Endothelial cell (in vitro differentiated cells): Measurements from ENCODE around the gene GPR157. TPM values are rescaled to one million over a fixed set of nuclear protein-coding genes. Genes with fewer than 3 reads are reported as not detected.

Experiments used
- DNase-seq: peaks from one replicate; pipeline ENCODE4 v3.0.0; 2021; ENCODE audit warnings: low spot score
- H3K27ac Mint-ChIP-seq: one replicate; pipeline ENCODE4 v1.8.0; 2021; ENCODE audit warnings: mixed read lengths, inconsistent platforms; ENCODE audit not compliant: unreplicated experiment
- H3K27me3 Mint-ChIP-seq: one replicate; pipeline ENCODE4 v1.8.0; 2021; ENCODE audit warnings: mild to moderate bottlenecking, moderate library complexity, mixed read lengths, inconsistent platforms; ENCODE audit not compliant: unreplicated experiment
- H3K36me3 Mint-ChIP-seq: one replicate; pipeline ENCODE4 v1.8.0; 2021; ENCODE audit warnings: mild to moderate bottlenecking, low read depth, mixed read lengths, inconsistent platforms; ENCODE audit not compliant: unreplicated experiment
- H3K4me1 Mint-ChIP-seq: one replicate; pipeline ENCODE4 v1.8.0; 2021; ENCODE audit warnings: mild to moderate bottlenecking, mixed read lengths, inconsistent platforms; ENCODE audit not compliant: unreplicated experiment
- H3K4me3 Mint-ChIP-seq: one replicate; pipeline ENCODE4 v1.8.0; 2021; ENCODE audit warnings: mild to moderate bottlenecking, mixed read lengths, inconsistent platforms; ENCODE audit not compliant: unreplicated experiment
- H3K9me3 Mint-ChIP-seq: one replicate; pipeline ENCODE4 v1.8.0; 2021; ENCODE audit warnings: mixed read lengths, inconsistent platforms; ENCODE audit not compliant: unreplicated experiment
- total RNA-seq: library from RNA; stranded (reverse); fragmentation: NEBNext Ultra II Directional; extraction: Animal tissue kit (Norgen Biotek cat#: 25700); gene quantifications from one replicate; pipeline ENCODE4 v1.2.1, GENCODE V29; 2021; ENCODE audit not compliant: unreplicated experiment
- TF ChIP-seq, protein P1 (sequence below): fragments of 200-600 bp; sonication (generic); IDR thresholded peaks from one replicate; pipeline ENCODE4 v1.5.0; 2021; ENCODE audit warnings: antibody characterized with exemption; ENCODE audit not compliant: unreplicated experiment

Gene GPR157
- total RNA-seq, 1 donor from 2014 or later = 2.8 TPM

DNA sequence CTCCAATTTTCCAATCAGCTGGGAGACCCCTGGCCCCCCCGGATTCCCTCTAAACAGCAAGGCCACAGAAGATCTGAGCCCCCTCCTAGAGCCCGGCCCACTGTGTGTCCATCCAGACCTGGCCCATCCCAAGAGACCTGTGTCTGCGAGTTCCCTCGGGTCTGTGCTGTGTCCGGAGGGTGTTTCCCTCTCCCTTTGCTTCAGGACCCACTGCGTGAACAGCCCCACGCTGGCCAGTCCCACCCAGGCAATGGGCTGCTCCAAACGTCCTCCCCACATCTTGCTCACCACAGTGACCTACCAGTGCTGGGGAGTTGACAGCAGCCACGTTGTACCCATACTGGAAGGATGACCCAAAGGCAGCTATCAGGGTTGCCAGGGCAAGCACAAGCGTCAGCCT lies 71.1 kb downstream of the GPR157 start:
- Mint-ChIP-seq H3K9me3 (no peaks in the 10 kb centered on the region), H3K4me1 (no peaks in the 10 kb centered on the region), H3K27ac (no peak overlapping the region), H3K36me3 (no peaks in the 10 kb centered on the region), H3K27me3 (peaks cover 1% of the 10 kb centered on the region), H3K4me3 (no peak overlapping the region)
- TF ChIP-seq, protein P1, sequence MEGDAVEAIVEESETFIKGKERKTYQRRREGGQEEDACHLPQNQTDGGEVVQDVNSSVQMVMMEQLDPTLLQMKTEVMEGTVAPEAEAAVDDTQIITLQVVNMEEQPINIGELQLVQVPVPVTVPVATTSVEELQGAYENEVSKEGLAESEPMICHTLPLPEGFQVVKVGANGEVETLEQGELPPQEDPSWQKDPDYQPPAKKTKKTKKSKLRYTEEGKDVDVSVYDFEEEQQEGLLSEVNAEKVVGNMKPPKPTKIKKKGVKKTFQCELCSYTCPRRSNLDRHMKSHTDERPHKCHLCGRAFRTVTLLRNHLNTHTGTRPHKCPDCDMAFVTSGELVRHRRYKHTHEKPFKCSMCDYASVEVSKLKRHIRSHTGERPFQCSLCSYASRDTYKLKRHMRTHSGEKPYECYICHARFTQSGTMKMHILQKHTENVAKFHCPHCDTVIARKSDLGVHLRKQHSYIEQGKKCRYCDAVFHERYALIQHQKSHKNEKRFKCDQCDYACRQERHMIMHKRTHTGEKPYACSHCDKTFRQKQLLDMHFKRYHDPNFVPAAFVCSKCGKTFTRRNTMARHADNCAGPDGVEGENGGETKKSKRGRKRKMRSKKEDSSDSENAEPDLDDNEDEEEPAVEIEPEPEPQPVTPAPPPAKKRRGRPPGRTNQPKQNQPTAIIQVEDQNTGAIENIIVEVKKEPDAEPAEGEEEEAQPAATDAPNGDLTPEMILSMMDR = no peak
- no peak for DNase-seq

DNA sequence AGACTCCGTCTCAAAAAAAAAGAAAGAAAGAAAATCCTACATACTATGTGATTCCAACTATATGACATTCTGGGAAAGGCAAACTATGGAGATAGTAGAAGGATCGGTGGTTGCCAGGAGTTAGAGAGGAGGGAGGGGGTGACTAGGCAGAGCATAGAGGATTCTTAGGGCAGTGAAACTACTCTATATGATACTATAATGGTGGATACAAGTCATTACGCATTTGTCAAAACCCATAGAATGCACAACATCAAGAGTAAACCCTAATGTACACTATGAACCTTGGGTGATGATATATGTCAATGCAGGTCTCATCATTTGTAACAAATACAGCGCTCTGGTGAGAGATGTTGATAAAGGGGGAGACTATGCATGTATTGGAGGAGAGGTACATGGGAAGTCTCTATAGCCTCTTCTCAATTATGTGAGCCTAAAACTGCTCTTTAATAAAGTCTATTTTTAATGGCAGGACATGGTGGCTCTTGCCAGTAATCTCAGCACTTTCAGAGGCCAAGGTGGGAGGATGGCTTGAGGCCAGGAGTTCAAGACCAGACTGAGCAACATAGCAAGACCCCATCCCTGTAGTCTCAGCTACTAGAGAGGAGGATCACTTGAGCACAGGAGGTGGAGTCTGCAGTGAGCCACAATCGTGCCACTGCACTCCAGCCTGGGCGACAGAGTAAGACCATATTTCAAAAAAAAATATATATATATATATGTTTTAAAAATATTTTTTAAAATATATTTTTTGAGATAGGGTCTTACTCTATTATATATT lies 76.4 kb downstream of the GPR157 start:
- Mint-ChIP-seq H3K36me3 (no peaks in the 10 kb centered on the region), H3K27ac (no peak overlapping the region), H3K4me3 (no peak overlapping the region), H3K4me1 (no peaks in the 10 kb centered on the region), H3K9me3 (no peaks in the 10 kb centered on the region), H3K27me3 (no peaks in the 10 kb centered on the region)
- TF ChIP-seq, protein P1 = no peak
- no peak for DNase-seq

DNA sequence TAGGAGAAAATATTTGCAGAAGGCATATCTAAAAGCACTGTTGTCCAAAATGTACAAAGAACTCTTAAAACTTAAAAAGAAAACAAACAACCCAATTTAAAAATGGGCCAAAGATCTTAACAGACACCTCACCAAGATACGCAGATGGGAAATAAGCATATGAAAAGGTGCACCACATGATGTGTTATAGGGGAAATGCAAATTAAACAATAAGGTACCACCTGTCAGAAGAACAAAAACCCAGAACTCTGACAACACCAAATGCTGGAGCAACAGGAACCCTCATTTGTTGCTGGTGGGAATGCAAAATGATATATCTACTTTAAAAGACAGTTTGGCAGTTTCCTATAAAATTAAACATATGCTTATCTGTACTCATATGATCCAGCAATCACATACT lies 77.5 kb downstream of the GPR157 start:
- DNase-seq = no peak
- no peak overlapping the region for H3K27ac Mint-ChIP-seq
- no peak overlapping the region for H3K4me3 Mint-ChIP-seq
- no peaks in the 10 kb centered on the region for H3K27me3 Mint-ChIP-seq
- no peaks in the 10 kb centered on the region for H3K36me3 Mint-ChIP-seq
- TF ChIP-seq, protein P1 = no peak
- no peaks in the 10 kb centered on the region for H3K4me1 Mint-ChIP-seq
- H3K9me3 Mint-ChIP-seq = no peaks in the 10 kb centered on the region

DNA sequence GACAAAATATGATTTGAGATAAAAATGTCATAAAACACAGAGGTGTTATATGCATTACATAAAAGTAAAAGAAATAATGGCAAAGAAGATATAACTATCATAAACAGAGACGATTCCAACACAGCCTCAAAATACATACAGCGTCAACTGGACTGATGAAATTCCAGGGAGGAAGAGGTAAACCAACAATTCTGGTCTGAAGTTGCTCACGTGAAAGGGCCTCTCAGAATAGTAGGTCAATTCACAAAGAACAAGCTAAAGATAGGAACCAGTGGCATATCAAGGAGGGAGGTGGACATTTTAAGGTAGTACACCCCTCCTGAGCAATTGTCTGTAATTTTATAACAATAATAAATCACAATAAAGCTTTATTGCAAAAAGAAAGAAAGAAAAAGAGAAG lies 78.1 kb downstream of the GPR157 start:
- no peaks in the 10 kb centered on the region for H3K36me3 Mint-ChIP-seq
- TF ChIP-seq, protein P1 = no peak
- H3K4me1 Mint-ChIP-seq = no peaks in the 10 kb centered on the region
- H3K9me3 Mint-ChIP-seq = no peaks in the 10 kb centered on the region
- no peaks in the 10 kb centered on the region for H3K27me3 Mint-ChIP-seq
- DNase-seq = no peak
- H3K4me3 Mint-ChIP-seq = no peak overlapping the region
- H3K27ac Mint-ChIP-seq = no peak overlapping the region

Other genes with a start within 250 kb of the GPR157 start
- 2.5 TPM for gene CA6, start 183.2 kb downstream of the GPR157 start, total RNA-seq
- not detected for gene SLC2A7, start 102.7 kb downstream of the GPR157 start, total RNA-seq
- gene SLC2A5, start 59.5 kb downstream of the GPR157 start, total RNA-seq = not detected
- 18.6 TPM for gene H6PD, start 105.7 kb upstream of the GPR157 start, total RNA-seq
- gene SPSB1, start 163.8 kb upstream of the GPR157 start, total RNA-seq = 8.1 TPM